ENCODE results near the gene HPCAL1.

DNA sequence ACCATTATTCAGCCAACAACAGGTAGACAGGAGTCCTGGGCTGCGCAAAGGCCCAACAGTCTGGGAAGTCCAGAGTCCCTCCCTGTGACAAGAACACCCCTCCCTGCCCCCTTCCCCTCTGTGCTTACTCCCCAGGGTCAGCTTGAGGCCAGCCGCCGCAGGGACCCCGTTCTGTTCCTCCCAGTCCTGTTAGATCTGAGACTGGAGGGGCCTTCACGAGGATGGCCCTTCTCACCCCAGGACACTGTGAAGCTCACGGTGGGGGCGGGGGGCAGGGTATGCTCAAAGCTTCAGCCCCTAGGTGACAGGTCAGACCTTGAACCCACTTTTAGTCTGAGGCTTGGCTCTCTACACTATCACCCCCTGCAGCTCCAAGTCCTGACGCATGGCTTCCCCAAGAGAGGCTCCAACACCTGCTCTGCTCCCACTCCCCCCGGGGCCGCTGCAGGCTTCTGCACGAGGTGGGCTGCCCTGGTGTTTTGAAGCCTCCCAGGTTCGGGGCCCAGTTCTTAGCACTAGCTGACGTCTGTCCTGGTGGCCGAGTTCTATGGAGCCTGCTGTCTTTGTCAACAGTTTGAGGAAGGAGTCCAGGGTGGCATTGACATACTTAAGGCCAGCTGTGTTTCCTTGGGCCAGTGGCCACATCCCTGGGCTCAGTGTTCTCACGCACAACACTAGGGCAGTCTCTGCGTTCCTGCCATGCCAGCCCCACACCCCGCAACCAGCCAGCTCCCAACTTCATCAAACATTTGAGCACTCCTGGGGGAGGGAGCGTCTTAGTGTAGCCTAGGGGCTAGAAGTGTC lies 37.2 kb upstream of the HPCAL1 start:
- TF ChIP-seq, protein P1, sequence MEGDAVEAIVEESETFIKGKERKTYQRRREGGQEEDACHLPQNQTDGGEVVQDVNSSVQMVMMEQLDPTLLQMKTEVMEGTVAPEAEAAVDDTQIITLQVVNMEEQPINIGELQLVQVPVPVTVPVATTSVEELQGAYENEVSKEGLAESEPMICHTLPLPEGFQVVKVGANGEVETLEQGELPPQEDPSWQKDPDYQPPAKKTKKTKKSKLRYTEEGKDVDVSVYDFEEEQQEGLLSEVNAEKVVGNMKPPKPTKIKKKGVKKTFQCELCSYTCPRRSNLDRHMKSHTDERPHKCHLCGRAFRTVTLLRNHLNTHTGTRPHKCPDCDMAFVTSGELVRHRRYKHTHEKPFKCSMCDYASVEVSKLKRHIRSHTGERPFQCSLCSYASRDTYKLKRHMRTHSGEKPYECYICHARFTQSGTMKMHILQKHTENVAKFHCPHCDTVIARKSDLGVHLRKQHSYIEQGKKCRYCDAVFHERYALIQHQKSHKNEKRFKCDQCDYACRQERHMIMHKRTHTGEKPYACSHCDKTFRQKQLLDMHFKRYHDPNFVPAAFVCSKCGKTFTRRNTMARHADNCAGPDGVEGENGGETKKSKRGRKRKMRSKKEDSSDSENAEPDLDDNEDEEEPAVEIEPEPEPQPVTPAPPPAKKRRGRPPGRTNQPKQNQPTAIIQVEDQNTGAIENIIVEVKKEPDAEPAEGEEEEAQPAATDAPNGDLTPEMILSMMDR (IDR thresholded peaks at IDR 0.05), result no peak
- TF ChIP-seq POLR2A (IDR thresholded peaks at IDR 0.05), result no peak

Measured in testis (tissue), 2 donors.